Measurements from ENCODE around the gene PDZK1.

Gene PDZK1

GRCh38 chr1:145710291-145711027, 3.3 kb upstream of the PDZK1 start:
- no peaks in the 10 kb centered on the region for H3K36me3 ChIP-seq (ENCODE audit: insufficient read depth, low read length)
- no peak overlapping the region for H2AFZ ChIP-seq (ENCODE audit: low read length)
- H3K4me3 ChIP-seq (ENCODE audit: low read depth, low read length, poor library complexity, severe bottlenecking) = no peak overlapping the region
- no peaks in the 10 kb centered on the region for H3K27me3 ChIP-seq (ENCODE audit: insufficient read depth, low read length)
- H3K9me3 ChIP-seq (ENCODE audit: low read length) = no peaks in the 10 kb centered on the region
- no peaks in the 10 kb centered on the region for H3F3A ChIP-seq (ENCODE audit: insufficient read depth, low read length)
- H3K9me2 ChIP-seq (ENCODE audit: low read depth, low read length) = no peaks in the 10 kb centered on the region
- H4K20me1 ChIP-seq (ENCODE audit: insufficient read depth, low read length) = no peaks in the 10 kb centered on the region
- no peak overlapping the region for H3K27ac ChIP-seq (ENCODE audit: low read depth, low read length, poor library complexity, severe bottlenecking)
- no peaks in the 10 kb centered on the region for H3K4me1 ChIP-seq (ENCODE audit: insufficient read depth, low read length, severe bottlenecking)
- no peak overlapping the region for H3K9ac ChIP-seq (ENCODE audit: low read length)
- no peaks in the 10 kb centered on the region for H3K79me2 ChIP-seq (ENCODE audit: insufficient read depth, low read length)
- no peak for TF ChIP-seq CTCF (IDR thresholded peaks at IDR 0.05; ENCODE audit: low read length)
- TF ChIP-seq EZH2 (IDR thresholded peaks at IDR 0.05; ENCODE audit: borderline replicate concordance, low read length) = no peak
- no peak overlapping the region for H3K4me2 ChIP-seq (ENCODE audit: low read length)

- Histone ChIP-seq H3K36me3 (ENCODE audit: insufficient read depth, low read length) (no peaks in the 10 kb centered on the region), H3K79me2 (ENCODE audit: insufficient read depth, low read length) (no peaks in the 10 kb centered on the region), H4K20me1 (ENCODE audit: insufficient read depth, low read length) (no peaks in the 10 kb centered on the region), H3K4me3 (ENCODE audit: low read depth, low read length, poor library complexity, severe bottlenecking) (no peak overlapping the region), H3K27ac (ENCODE audit: low read depth, low read length, poor library complexity, severe bottlenecking) (no peak overlapping the region), H3K4me1 (ENCODE audit: insufficient read depth, low read length, severe bottlenecking) (no peaks in the 10 kb centered on the region), H3K4me2 (ENCODE audit: low read length) (no peak overlapping the region), H3K27me3 (ENCODE audit: insufficient read depth, low read length) (no peaks in the 10 kb centered on the region), H2AFZ (ENCODE audit: low read length) (no peak overlapping the region), H3K9ac (ENCODE audit: low read length) (no peak overlapping the region), H3F3A (ENCODE audit: insufficient read depth, low read length) (no peaks in the 10 kb centered on the region), H3K9me3 (ENCODE audit: low read length) (no peaks in the 10 kb centered on the region), H3K9me2 (ENCODE audit: low read depth, low read length) (no peaks in the 10 kb centered on the region)
- TF ChIP-seq CTCF (IDR thresholded peaks at IDR 0.05; ENCODE audit: low read length) = no peak
- no peak for TF ChIP-seq EZH2 (IDR thresholded peaks at IDR 0.05; ENCODE audit: borderline replicate concordance, low read length)
Observed at GRCh38 chr1:145708063-145708462, 895 bp upstream of the PDZK1 start.

- H3K9me2 ChIP-seq (ENCODE audit: low read depth, low read length) = no peaks in the 10 kb centered on the region
- H3K36me3 ChIP-seq (ENCODE audit: insufficient read depth, low read length) = no peaks in the 10 kb centered on the region
- H4K20me1 ChIP-seq (ENCODE audit: insufficient read depth, low read length) = no peaks in the 10 kb centered on the region
- H3K27ac ChIP-seq (ENCODE audit: low read depth, low read length, poor library complexity, severe bottlenecking) = no peak overlapping the region
- H2AFZ ChIP-seq (ENCODE audit: low read length) = no peak overlapping the region
- H3K79me2 ChIP-seq (ENCODE audit: insufficient read depth, low read length) = no peaks in the 10 kb centered on the region
- H3K27me3 ChIP-seq (ENCODE audit: insufficient read depth, low read length) = no peaks in the 10 kb centered on the region
- H3F3A ChIP-seq (ENCODE audit: insufficient read depth, low read length) = no peaks in the 10 kb centered on the region
- H3K9me3 ChIP-seq (ENCODE audit: low read length) = no peaks in the 10 kb centered on the region
- H3K4me2 ChIP-seq (ENCODE audit: low read length) = no peak overlapping the region
- no peak overlapping the region for H3K4me3 ChIP-seq (ENCODE audit: low read depth, low read length, poor library complexity, severe bottlenecking)
- no peak overlapping the region for H3K9ac ChIP-seq (ENCODE audit: low read length)
- TF ChIP-seq EZH2 (IDR thresholded peaks at IDR 0.05; ENCODE audit: borderline replicate concordance, low read length) (no peak), CTCF (IDR thresholded peaks at IDR 0.05; ENCODE audit: low read length) (no peak)
- no peaks in the 10 kb centered on the region for H3K4me1 ChIP-seq (ENCODE audit: insufficient read depth, low read length, severe bottlenecking)
Observed at GRCh38 chr1:145706086-145706664, 993 bp downstream of the PDZK1 start.

All from OCI-LY1 (cell line).